GM23338 (cell line): ENCODE measurements around the gene VSTM2A. TPM values are rescaled to one million over a fixed set of nuclear protein-coding genes. Genes with fewer than 3 reads are reported as not detected.

Source experiments
- ATAC-seq: fragments of 200-7000 bp; cut with Tn5 transposase; 3 replicates; pipeline ENCODE4 v1.9.1; 2020
- DNase-seq: peaks from one replicate; pipeline ENCODE4 v3.0.0-alpha.2; 2015; ENCODE audit warnings: low spot score
- H2AFZ ChIP-seq: fragments of 200-600 bp; sonication (generic); 2 replicates; pipeline ENCODE4 v1.8.0; 2016; ENCODE audit warnings: antibody characterized with exemption, mild to moderate bottlenecking, moderate library complexity
- H3F3A ChIP-seq: fragments of 200-600 bp; sonication (generic); replicated peaks from 2 replicates; pipeline ENCODE4 v1.8.0; 2017; ENCODE audit warnings: antibody characterized with exemption, mixed run types, low read depth
- H3K27ac ChIP-seq: fragments of 200-600 bp; sonication (generic); 2 replicates; pipeline ENCODE4 v1.6.1; 2016; ENCODE audit warnings: low read depth
- H3K27me3 ChIP-seq: fragments of 200-600 bp; sonication (generic); 2 replicates; pipeline ENCODE4 v1.8.0; 2016; ENCODE audit warnings: mild to moderate bottlenecking, mixed run types, moderate library complexity; ENCODE audit not compliant: insufficient read depth
- H3K36me3 ChIP-seq: fragments of 200-600 bp; sonication (generic); 2 replicates; pipeline ENCODE4 v1.8.0; 2016; ENCODE audit warnings: mild to moderate bottlenecking; ENCODE audit not compliant: insufficient read depth
- H3K4me1 ChIP-seq: fragments of 200-600 bp; sonication (generic); 2 replicates; pipeline ENCODE4 v1.8.0; 2016; ENCODE audit warnings: mild to moderate bottlenecking, moderate library complexity; ENCODE audit not compliant: insufficient read depth
- H3K4me2 ChIP-seq: fragments of 200-600 bp; sonication (generic); 2 replicates; pipeline ENCODE4 v1.7.1; 2017; ENCODE audit warnings: mixed run types
- H3K4me3 ChIP-seq: fragments of 200-600 bp; sonication (generic); 2 replicates; pipeline ENCODE4 v1.6.1; 2016; ENCODE audit warnings: mixed run types
- H3K79me2 ChIP-seq: fragments of 200-600 bp; sonication (generic); replicated peaks from 2 replicates; pipeline ENCODE4 v1.8.0; 2017; ENCODE audit warnings: mild to moderate bottlenecking; ENCODE audit not compliant: insufficient read depth
- H3K9me2 ChIP-seq: fragments of 200-600 bp; sonication (generic); 2 replicates; pipeline ENCODE4 v1.8.0; 2017; ENCODE audit not compliant: insufficient read depth
- H4K20me1 ChIP-seq: fragments of 200-600 bp; sonication (generic); replicated peaks from 2 replicates; pipeline ENCODE4 v1.8.0; 2017; ENCODE audit warnings: mild to moderate bottlenecking; ENCODE audit not compliant: insufficient read depth
- H3K27ac Mint-ChIP-seq: 2 replicates; pipeline ENCODE4 v1.8.0; 2020; ENCODE audit warnings: inconsistent platforms, mild to moderate bottlenecking, moderate library complexity, mixed read lengths
- H3K27me3 Mint-ChIP-seq: 3 replicates; pipeline ENCODE4 v1.8.0; 2022; ENCODE audit warnings: low read depth, mild to moderate bottlenecking, moderate library complexity, mixed read lengths, inconsistent platforms; ENCODE audit not compliant: insufficient read depth, poor library complexity
- H3K36me3 Mint-ChIP-seq: 3 replicates; pipeline ENCODE4 v1.8.0; 2021; ENCODE audit warnings: low read depth, mild to moderate bottlenecking, inconsistent platforms, moderate library complexity, mixed read lengths
- H3K4me1 Mint-ChIP-seq: 3 replicates; pipeline ENCODE4 v1.8.0; 2020; ENCODE audit warnings: mild to moderate bottlenecking, inconsistent platforms, mixed read lengths
- H3K4me3 Mint-ChIP-seq: 3 replicates; pipeline ENCODE4 v1.8.0; 2021; ENCODE audit warnings: moderate library complexity, mild to moderate bottlenecking, inconsistent platforms, mixed read lengths
- H3K9me3 Mint-ChIP-seq: 3 replicates; pipeline ENCODE4 v1.8.0; 2020; ENCODE audit warnings: moderate library complexity, mild to moderate bottlenecking, inconsistent platforms, mixed read lengths
- CREB1 ChIP-seq: fragments of 250-450 bp; sonication (Bioruptor Pico); IDR thresholded peaks from 2 replicates; pipeline ENCODE4 v1.5.0; 2020; ENCODE audit warnings: low read depth, mild to moderate bottlenecking, moderate library complexity
- EZH2 ChIP-seq: fragments of 200-600 bp; sonication (generic); IDR thresholded peaks from one replicate; pipeline ENCODE4 v1.8.0; 2017; ENCODE audit warnings: antibody characterized with exemption, mild to moderate bottlenecking, low read depth; ENCODE audit not compliant: unreplicated experiment
- EZH2phosphoT487 ChIP-seq: fragments of 200-600 bp; sonication (generic); IDR thresholded peaks from one replicate; pipeline ENCODE4 v1.8.1; 2018; ENCODE audit warnings: antibody characterized with exemption; ENCODE audit not compliant: unreplicated experiment
- JUNB ChIP-seq: IDR thresholded peaks from one replicate; pipeline ENCODE4 v1.6.1; 2016; ENCODE audit warnings: antibody characterized with exemption; ENCODE audit not compliant: unreplicated experiment
- NANOG ChIP-seq: IDR thresholded peaks from 2 replicates; pipeline ENCODE4 v1.6.1; 2016; ENCODE audit warnings: antibody characterized with exemption, borderline replicate concordance
- POLR2AphosphoS5 ChIP-seq: IDR thresholded peaks from 2 replicates; pipeline ENCODE4 v1.6.1; 2016; ENCODE audit warnings: antibody characterized with exemption, low read depth
- STAT1 ChIP-seq: IDR thresholded peaks from one replicate; pipeline ENCODE4 v1.6.1; 2016; ENCODE audit warnings: antibody characterized with exemption; ENCODE audit not compliant: unreplicated experiment
- ZNF114 ChIP-seq: fragments of 250-450 bp; sonication (Bioruptor Pico); IDR thresholded peaks from 2 replicates; pipeline ENCODE4 v1.5.0; 2020; ENCODE audit warnings: mild to moderate bottlenecking, moderate library complexity
- ZNF331 ChIP-seq: fragments of 250-450 bp; sonication (Bioruptor Pico); IDR thresholded peaks from 2 replicates; pipeline ENCODE4 v1.5.0; 2020; ENCODE audit warnings: low read depth, mild to moderate bottlenecking, moderate library complexity
- polyA plus RNA-seq: library from polyadenylated mRNA; unstranded; fragments of >200 nt; fragmentation: Nextera tagmentation; extraction: Ambion mirVana; gene quantifications from 2 replicates; pipeline ENCODE4 v1.2.1, GENCODE V29; 2016
- total RNA-seq: library from RNA; depleted of rRNA; stranded (reverse); fragments of >200 nt; shearing (Covaris generic); gene quantifications from 2 replicates; pipeline ENCODE4 v1.2.3, GENCODE V29; 2014
- TF ChIP-seq, protein P1 (sequence below): IDR thresholded peaks from 2 replicates; pipeline ENCODE4 v1.6.1; 2016; ENCODE audit warnings: antibody characterized with exemption
- TF ChIP-seq, protein P2 (sequence below), 2 experiments: fragments of 200-600 bp in 1 of 2; sonication (generic) in 1 of 2; conservative IDR thresholded peaks; 2 replicates each; pipeline versions ENCODE4 v1.5.1 to v1.6.1; 2016 to 2017; ENCODE audit warnings: antibody characterized with exemption in 2 of 2, low read depth in 2 of 2, mild to moderate bottlenecking in 2 of 2, moderate library complexity in 1 of 2
- TF ChIP-seq, protein P3 (sequence below): fragments of 250-450 bp; sonication (Bioruptor Pico); IDR thresholded peaks from 2 replicates; pipeline ENCODE4 v1.5.0; 2020; ENCODE audit warnings: mild to moderate bottlenecking, moderate library complexity
- TF ChIP-seq, protein P4 (sequence below): IDR thresholded peaks from one replicate; pipeline ENCODE4 v1.6.1; 2018; ENCODE audit warnings: antibody characterized with exemption; ENCODE audit not compliant: unreplicated experiment

VSTM2A gene
- total and polyA plus RNA-seq, 2 experiments from 2014 or later, result 0.73 to 0.79 TPM

DNA sequence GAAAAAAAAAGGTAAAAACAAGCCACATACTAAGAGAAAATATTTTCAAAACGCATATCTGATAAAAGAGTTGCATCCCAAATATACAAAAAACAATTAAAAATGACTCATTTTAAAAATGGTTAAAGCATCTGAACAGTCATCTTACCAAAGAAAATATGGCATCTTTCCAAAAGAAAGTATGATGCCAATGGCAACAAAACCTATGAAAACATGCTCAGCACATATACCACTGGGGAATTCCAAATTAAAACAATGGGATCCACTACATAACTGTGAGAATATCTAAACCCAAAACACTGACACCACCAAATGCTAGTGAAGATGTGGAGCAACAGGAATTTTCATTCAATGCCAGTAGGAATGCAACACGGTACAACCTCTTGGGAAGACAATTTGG, 39.3 kb downstream of the VSTM2A start:
- H3K36me3 ChIP-seq, result no peaks in the 10 kb centered on the region
- no peaks in the 10 kb centered on the region for H3K4me1 ChIP-seq
- no peak overlapping the region for H3K27ac ChIP-seq
- TF ChIP-seq, protein P1, sequence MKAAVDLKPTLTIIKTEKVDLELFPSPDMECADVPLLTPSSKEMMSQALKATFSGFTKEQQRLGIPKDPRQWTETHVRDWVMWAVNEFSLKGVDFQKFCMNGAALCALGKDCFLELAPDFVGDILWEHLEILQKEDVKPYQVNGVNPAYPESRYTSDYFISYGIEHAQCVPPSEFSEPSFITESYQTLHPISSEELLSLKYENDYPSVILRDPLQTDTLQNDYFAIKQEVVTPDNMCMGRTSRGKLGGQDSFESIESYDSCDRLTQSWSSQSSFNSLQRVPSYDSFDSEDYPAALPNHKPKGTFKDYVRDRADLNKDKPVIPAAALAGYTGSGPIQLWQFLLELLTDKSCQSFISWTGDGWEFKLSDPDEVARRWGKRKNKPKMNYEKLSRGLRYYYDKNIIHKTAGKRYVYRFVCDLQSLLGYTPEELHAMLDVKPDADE, result no peak
- TF ChIP-seq, protein P2, sequence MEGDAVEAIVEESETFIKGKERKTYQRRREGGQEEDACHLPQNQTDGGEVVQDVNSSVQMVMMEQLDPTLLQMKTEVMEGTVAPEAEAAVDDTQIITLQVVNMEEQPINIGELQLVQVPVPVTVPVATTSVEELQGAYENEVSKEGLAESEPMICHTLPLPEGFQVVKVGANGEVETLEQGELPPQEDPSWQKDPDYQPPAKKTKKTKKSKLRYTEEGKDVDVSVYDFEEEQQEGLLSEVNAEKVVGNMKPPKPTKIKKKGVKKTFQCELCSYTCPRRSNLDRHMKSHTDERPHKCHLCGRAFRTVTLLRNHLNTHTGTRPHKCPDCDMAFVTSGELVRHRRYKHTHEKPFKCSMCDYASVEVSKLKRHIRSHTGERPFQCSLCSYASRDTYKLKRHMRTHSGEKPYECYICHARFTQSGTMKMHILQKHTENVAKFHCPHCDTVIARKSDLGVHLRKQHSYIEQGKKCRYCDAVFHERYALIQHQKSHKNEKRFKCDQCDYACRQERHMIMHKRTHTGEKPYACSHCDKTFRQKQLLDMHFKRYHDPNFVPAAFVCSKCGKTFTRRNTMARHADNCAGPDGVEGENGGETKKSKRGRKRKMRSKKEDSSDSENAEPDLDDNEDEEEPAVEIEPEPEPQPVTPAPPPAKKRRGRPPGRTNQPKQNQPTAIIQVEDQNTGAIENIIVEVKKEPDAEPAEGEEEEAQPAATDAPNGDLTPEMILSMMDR (conservative IDR thresholded peaks at IDR 0.05; ENCODE audit: low read depth in 2 of 2), result no peak
- TF ChIP-seq NANOG, result no peak
- no peak for TF ChIP-seq ZNF331 (CRISPR knock-in tag)
- no peak for TF ChIP-seq STAT1
- no peak for TF ChIP-seq POLR2AphosphoS5
- TF ChIP-seq CREB1 (CRISPR knock-in tag), result no peak
- TF ChIP-seq, protein P3, sequence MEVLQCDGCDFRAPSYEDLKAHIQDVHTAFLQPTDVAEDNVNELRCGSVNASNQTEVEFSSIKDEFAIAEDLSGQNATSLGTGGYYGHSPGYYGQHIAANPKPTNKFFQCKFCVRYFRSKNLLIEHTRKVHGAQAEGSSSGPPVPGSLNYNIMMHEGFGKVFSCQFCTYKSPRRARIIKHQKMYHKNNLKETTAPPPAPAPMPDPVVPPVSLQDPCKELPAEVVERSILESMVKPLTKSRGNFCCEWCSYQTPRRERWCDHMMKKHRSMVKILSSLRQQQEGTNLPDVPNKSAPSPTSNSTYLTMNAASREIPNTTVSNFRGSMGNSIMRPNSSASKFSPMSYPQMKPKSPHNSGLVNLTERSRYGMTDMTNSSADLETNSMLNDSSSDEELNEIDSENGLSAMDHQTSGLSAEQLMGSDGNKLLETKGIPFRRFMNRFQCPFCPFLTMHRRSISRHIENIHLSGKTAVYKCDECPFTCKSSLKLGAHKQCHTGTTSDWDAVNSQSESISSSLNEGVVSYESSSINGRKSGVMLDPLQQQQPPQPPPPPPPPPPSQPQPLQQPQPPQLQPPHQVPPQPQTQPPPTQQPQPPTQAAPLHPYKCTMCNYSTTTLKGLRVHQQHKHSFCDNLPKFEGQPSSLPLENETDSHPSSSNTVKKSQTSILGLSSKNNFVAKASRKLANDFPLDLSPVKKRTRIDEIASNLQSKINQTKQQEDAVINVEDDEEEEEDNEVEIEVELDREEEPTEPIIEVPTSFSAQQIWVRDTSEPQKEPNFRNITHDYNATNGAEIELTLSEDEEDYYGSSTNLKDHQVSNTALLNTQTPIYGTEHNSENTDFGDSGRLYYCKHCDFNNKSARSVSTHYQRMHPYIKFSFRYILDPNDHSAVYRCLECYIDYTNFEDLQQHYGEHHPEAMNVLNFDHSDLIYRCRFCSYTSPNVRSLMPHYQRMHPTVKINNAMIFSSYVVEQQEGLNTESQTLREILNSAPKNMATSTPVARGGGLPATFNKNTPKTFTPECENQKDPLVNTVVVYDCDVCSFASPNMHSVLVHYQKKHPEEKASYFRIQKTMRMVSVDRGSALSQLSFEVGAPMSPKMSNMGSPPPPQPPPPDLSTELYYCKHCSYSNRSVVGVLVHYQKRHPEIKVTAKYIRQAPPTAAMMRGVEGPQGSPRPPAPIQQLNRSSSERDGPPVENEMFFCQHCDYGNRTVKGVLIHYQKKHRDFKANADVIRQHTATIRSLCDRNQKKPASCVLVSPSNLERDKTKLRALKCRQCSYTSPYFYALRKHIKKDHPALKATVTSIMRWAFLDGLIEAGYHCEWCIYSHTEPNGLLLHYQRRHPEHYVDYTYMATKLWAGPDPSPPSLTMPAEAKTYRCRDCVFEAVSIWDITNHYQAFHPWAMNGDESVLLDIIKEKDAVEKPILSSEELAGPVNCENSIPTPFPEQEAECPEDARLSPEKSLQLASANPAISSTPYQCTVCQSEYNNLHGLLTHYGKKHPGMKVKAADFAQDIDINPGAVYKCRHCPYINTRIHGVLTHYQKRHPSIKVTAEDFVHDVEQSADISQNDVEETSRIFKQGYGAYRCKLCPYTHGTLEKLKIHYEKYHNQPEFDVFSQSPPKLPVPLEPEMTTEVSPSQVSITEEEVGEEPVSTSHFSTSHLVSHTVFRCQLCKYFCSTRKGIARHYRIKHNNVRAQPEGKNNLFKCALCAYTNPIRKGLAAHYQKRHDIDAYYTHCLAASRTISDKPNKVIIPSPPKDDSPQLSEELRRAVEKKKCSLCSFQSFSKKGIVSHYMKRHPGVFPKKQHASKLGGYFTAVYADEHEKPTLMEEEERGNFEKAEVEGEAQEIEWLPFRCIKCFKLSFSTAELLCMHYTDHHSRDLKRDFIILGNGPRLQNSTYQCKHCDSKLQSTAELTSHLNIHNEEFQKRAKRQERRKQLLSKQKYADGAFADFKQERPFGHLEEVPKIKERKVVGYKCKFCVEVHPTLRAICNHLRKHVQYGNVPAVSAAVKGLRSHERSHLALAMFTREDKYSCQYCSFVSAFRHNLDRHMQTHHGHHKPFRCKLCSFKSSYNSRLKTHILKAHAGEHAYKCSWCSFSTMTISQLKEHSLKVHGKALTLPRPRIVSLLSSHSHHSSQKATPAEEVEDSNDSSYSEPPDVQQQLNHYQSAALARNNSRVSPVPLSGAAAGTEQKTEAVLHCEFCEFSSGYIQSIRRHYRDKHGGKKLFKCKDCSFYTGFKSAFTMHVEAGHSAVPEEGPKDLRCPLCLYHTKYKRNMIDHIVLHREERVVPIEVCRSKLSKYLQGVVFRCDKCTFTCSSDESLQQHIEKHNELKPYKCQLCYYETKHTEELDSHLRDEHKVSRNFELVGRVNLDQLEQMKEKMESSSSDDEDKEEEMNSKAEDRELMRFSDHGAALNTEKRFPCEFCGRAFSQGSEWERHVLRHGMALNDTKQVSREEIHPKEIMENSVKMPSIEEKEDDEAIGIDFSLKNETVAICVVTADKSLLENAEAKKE (CRISPR knock-in tag), result no peak
- no peak for TF ChIP-seq EZH2phosphoT487
- no peak for TF ChIP-seq ZNF114 (CRISPR knock-in tag)
- TF ChIP-seq, protein P4, sequence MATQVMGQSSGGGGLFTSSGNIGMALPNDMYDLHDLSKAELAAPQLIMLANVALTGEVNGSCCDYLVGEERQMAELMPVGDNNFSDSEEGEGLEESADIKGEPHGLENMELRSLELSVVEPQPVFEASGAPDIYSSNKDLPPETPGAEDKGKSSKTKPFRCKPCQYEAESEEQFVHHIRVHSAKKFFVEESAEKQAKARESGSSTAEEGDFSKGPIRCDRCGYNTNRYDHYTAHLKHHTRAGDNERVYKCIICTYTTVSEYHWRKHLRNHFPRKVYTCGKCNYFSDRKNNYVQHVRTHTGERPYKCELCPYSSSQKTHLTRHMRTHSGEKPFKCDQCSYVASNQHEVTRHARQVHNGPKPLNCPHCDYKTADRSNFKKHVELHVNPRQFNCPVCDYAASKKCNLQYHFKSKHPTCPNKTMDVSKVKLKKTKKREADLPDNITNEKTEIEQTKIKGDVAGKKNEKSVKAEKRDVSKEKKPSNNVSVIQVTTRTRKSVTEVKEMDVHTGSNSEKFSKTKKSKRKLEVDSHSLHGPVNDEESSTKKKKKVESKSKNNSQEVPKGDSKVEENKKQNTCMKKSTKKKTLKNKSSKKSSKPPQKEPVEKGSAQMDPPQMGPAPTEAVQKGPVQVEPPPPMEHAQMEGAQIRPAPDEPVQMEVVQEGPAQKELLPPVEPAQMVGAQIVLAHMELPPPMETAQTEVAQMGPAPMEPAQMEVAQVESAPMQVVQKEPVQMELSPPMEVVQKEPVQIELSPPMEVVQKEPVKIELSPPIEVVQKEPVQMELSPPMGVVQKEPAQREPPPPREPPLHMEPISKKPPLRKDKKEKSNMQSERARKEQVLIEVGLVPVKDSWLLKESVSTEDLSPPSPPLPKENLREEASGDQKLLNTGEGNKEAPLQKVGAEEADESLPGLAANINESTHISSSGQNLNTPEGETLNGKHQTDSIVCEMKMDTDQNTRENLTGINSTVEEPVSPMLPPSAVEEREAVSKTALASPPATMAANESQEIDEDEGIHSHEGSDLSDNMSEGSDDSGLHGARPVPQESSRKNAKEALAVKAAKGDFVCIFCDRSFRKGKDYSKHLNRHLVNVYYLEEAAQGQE, result no peak
- no peak for TF ChIP-seq EZH2
- TF ChIP-seq JUNB, result no peak
- H3K4me2 ChIP-seq, result no peak overlapping the region
- no peak overlapping the region for H2AFZ ChIP-seq
- no peaks in the 10 kb centered on the region for H3K9me2 ChIP-seq
- Mint-ChIP-seq H3K9me3 (no peaks in the 10 kb centered on the region), H3K27ac (no peak overlapping the region), H3K27me3 (peaks cover 1% of the 10 kb centered on the region), H3K4me1 (no peaks in the 10 kb centered on the region), H3K4me3 (no peak overlapping the region), H3K36me3 (no peaks in the 10 kb centered on the region)
- no peaks in the 10 kb centered on the region for H3F3A ChIP-seq
- no peaks in the 10 kb centered on the region for H3K79me2 ChIP-seq
- DNase-seq (no peak), ATAC-seq (no peak)
- no peak overlapping the region for H3K4me3 ChIP-seq
- no peaks in the 10 kb centered on the region for H4K20me1 ChIP-seq
- H3K27me3 ChIP-seq, result no peaks in the 10 kb centered on the region
